Measurements from ENCODE around the gene SNX18.

DNA sequence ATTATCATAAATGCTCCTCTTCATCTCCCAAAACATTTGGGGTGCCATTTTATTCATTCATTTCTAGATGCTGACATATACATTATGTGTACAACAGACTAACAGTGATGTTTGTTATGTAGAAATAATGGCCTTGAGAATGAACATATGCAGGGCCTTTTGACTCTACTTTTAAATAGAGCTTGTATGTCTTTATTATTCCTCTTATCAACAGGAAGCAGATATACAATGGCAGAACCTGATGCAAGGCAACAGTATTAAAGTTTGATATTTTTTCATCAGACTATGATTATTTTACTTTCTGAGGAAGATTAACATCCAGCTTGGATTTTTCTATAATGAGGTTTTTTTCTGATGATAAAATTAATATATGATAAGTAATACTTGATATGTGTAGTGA is 44.1 kb downstream of the SNX18 start:
- TF ChIP-seq CTCF (conservative IDR thresholded peaks at IDR 0.05; ENCODE audit: low read depth, low read length) (no peak), MXI1 (IDR thresholded peaks at IDR 0.05; ENCODE audit: borderline replicate concordance, low read depth, low read length) (no peak), MAFK (IDR thresholded peaks at IDR 0.05; ENCODE audit: low read depth, low read length) (no peak), POLR2A (IDR thresholded peaks at IDR 0.05; ENCODE audit: low read depth, low read length) (no peak), FOS (IDR thresholded peaks at IDR 0.05; ENCODE audit: low read depth, low read length) (no peak)
